Measurements from ENCODE around the gene LRG1.
A peak's percentile ranks its signal among the peaks of the same experiment; 100 is the strongest.

The LRG1 gene

GRCh38 chr19:4557971-4558941 is 18.4 kb upstream of the LRG1 start:
- DNase-seq (ENCODE audit: extremely low read depth, low read depth), result no peak
- peak; percentile 98 for TF ChIP-seq CTCF (IDR thresholded peaks at IDR 0.05; ENCODE audit: low read depth, low read length)

- no peak for DNase-seq (ENCODE audit: extremely low read depth, low read depth)
- TF ChIP-seq CTCF (IDR thresholded peaks at IDR 0.05; ENCODE audit: low read depth, low read length), result no peak; the same call in 1 of the 2 replicates
Observed at GRCh38 chr19:4557144-4557970, 17.5 kb upstream of the LRG1 start.

GRCh38 chr19:4556597-4557127 is 16.8 kb upstream of the LRG1 start:
- no peak for TF ChIP-seq CTCF (IDR thresholded peaks at IDR 0.05; ENCODE audit: low read depth, low read length)
- DNase-seq (ENCODE audit: extremely low read depth, low read depth), result no peak

GRCh38 chr19:4555657-4556561 is 16.1 kb upstream of the LRG1 start:
- TF ChIP-seq CTCF (IDR thresholded peaks at IDR 0.05; ENCODE audit: low read depth, low read length), result no peak
- no peak for DNase-seq (ENCODE audit: extremely low read depth, low read depth)

GRCh38 chr19:4554717-4555116 is 14.9 kb upstream of the LRG1 start:
- TF ChIP-seq CTCF (IDR thresholded peaks at IDR 0.05; ENCODE audit: low read depth, low read length), result no peak
- no peak for DNase-seq (ENCODE audit: extremely low read depth, low read depth)

- no peak for TF ChIP-seq CTCF (IDR thresholded peaks at IDR 0.05; ENCODE audit: low read depth, low read length)
Observed at GRCh38 chr19:4553775-4554174, 13.9 kb upstream of the LRG1 start.

More at GRCh38 chr19:4553775-4554174, 13.9 kb upstream of the LRG1 start:
- DNase-seq (ENCODE audit: extremely low read depth, low read depth), result no peak

All from AG09319 (cell line).